Measurements from ENCODE around the gene TSHR.

The TSHR gene

GRCh38 chr14:81066672-81067071 is 111.3 kb downstream of the TSHR start:
- DNase-seq (ENCODE audit: low read depth), result no peak
- H3K4me3 ChIP-seq (ENCODE audit: low read length), result no peak overlapping the region
- TF ChIP-seq CTCF (conservative IDR thresholded peaks at IDR 0.05; ENCODE audit: low read depth, low read length), result no peak

GRCh38 chr14:81067156-81067555 is 111.7 kb downstream of the TSHR start:
- H3K4me3 ChIP-seq (ENCODE audit: low read length), result no peak overlapping the region
- no peak for DNase-seq (ENCODE audit: low read depth)
- no peak for TF ChIP-seq CTCF (conservative IDR thresholded peaks at IDR 0.05; ENCODE audit: low read depth, low read length)

- no peak for TF ChIP-seq CTCF (conservative IDR thresholded peaks at IDR 0.05; ENCODE audit: low read depth, low read length)
- no peak overlapping the region for H3K4me3 ChIP-seq (ENCODE audit: low read length)
- DNase-seq (ENCODE audit: low read depth), result no peak
Observed at GRCh38 chr14:81068176-81068782, 112.9 kb downstream of the TSHR start.

- no peak for DNase-seq (ENCODE audit: low read depth)
- no peak for TF ChIP-seq CTCF (conservative IDR thresholded peaks at IDR 0.05; ENCODE audit: low read depth, low read length)
- H3K4me3 ChIP-seq (ENCODE audit: low read length), result no peak overlapping the region
Observed at GRCh38 chr14:81070511-81070910, 115.1 kb downstream of the TSHR start.

- no peak overlapping the region for H3K4me3 ChIP-seq (ENCODE audit: low read length)
- no peak for DNase-seq (ENCODE audit: low read depth)
- TF ChIP-seq CTCF (conservative IDR thresholded peaks at IDR 0.05; ENCODE audit: low read depth, low read length), result no peak
Observed at GRCh38 chr14:81085596-81085995, 130.2 kb downstream of the TSHR start.

- DNase-seq (ENCODE audit: low read depth), result no peak
- TF ChIP-seq CTCF (conservative IDR thresholded peaks at IDR 0.05; ENCODE audit: low read depth, low read length), result no peak
- no peak overlapping the region for H3K4me3 ChIP-seq (ENCODE audit: low read length)
Observed at GRCh38 chr14:81087230-81087629, 131.8 kb downstream of the TSHR start.

GRCh38 chr14:81091139-81091538 is 135.7 kb downstream of the TSHR start:
- TF ChIP-seq CTCF (conservative IDR thresholded peaks at IDR 0.05; ENCODE audit: low read depth, low read length), result no peak

More at GRCh38 chr14:81091139-81091538, 135.7 kb downstream of the TSHR start:
- H3K4me3 ChIP-seq (ENCODE audit: low read length), result no peak overlapping the region
- no peak for DNase-seq (ENCODE audit: low read depth)

Data from retinal pigment epithelial cell (primary cell).